HG02840 (cell line): ENCODE data around the gene TIMM17B.
A peak's percentile ranks its signal among the peaks of the same experiment; 100 is the strongest.

Source experiments
- ATAC-seq: cut with Tn5 transposase; IDR thresholded peaks from one replicate; pipeline ENCODE4 v1.9.1; 2021; ENCODE audit warnings: mild to moderate bottlenecking, moderate library complexity, moderate number of reproducible peaks; ENCODE audit not compliant: unreplicated experiment, low FRiP score

TIMM17B gene

GRCh38 chrX:48919360-48919841, 21.8 kb upstream of the TIMM17B start:
- ATAC-seq = peak; percentile 8

- peak; percentile 66 for ATAC-seq
Measured at GRCh38 chrX:48918643-48919340, 21.2 kb upstream of the TIMM17B start, which contains the start of gene PIM2. PIM2 (minus strand) TSS chrX:48919024; CDS start chrX:48918834, 190 bp downstream.

DNA sequence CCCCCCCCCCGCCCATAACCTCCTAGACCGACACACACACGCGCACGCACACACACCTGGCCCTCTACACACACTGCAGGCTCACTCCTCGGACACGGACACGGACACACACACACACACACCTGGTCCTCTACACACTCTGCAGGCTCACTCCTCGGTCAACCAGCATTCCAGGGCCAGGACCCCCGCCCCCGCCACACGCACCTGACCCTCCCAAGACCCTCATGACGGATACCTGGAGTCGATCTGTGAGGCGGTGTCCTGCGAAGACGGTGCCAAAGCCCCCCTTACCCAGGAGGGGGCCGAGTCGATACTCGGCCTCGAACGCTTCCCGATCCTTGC, 20.7 kb upstream of the TIMM17B start:
- ATAC-seq = no peak

- peak; percentile 34 for ATAC-seq
Measured at GRCh38 chrX:48917139-48918001, 19.8 kb upstream of the TIMM17B start.

GRCh38 chrX:48914593-48915493, 17.3 kb upstream of the TIMM17B start:
- no peak for ATAC-seq

DNA sequence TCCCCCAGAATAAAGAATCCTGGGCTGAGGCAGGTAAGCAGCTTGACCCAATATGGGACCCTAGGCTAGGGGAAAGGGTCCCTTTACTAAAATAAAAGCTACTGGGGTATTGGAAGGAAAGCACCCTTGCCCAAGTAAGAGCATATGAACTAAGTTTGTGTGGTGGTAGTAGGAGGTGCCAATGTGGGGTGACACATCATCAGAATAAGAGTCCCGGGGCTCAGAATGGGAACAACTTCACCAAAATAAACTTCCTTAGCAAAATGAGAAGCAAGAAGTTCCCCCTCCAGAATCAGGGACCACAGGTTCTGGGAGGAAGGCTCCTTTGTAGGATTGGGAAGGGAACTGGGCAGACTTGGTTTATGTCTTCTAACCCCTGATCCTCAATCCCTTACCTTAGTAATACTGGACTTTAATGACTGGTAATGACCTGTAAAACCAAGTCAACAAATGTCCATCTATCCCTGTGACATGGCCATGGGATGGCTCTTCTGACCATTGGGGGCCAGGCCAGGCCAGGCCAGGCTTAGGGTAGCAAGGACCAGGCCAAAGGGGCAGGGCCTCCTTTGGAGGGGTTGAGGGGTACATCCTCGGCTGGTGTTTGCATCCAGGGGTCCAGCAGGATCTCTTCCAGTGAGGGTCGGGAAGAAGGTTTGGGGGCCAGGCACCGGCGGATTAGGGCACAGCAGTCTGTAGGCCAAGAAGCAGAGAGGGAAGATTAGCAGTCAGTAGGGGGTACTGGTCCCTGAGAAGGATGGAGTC, 16.2 kb upstream of the TIMM17B start:
- no peak for ATAC-seq

GRCh38 chrX:48911412-48912182, 14.0 kb upstream of the TIMM17B start, which contains the start of gene SLC35A2:
SLC35A2 (minus strand) TSS chrX:48911646; CDS start chrX:48911636, 10 bp downstream.
- peak; percentile 55 for ATAC-seq

- no peak for ATAC-seq
Measured at GRCh38 chrX:48910926-48911411, 13.4 kb upstream of the TIMM17B start.

DNA sequence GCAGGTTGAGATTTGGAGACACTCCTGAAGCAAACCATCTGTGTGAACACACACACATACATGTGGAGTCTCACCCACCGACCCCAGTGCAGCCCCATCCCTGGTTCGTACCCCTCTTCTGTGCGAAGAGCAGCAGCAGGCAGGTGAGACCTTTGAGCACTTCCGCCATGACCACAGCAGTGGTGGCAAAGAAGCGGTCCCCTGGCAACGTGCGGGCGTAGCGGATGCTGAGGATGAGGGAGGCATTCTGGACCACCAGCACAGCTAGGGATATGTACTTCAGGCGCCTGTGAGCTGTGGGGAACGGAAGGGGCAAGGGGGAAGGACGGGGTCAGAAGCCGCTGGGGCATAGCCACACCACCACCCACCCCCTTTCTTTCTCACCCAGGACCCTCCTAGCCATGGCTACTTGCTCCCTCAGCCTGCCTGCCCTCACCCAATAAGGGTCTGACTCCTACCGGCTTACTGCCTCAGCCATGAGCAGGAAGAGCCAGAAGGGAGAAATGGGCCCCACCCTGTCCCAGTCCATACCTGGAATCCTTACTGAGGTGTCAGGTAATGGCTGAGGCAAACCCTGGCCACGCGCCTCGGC, 12.2 kb upstream of the TIMM17B start:
- no peak for ATAC-seq

DNA sequence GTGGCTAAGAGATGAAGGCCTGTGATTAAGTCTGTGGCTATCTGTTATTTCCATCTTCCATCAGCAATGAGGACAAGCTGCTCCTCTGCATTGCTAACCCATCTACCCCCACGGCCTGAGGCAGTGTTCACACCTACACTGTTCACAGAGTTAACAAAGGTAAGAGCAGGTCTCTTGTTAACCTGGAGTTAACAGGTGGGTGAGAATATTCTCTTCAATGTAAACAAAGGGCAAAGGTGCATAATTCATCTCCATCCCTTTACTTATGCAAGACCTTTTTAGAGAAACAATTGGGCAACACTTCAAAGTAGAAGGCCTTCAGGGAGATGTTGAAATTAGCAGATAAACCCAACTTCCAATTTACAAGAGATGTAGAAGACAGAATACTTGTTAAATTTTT, 11.0 kb upstream of the TIMM17B start:
- ATAC-seq = no peak

DNA sequence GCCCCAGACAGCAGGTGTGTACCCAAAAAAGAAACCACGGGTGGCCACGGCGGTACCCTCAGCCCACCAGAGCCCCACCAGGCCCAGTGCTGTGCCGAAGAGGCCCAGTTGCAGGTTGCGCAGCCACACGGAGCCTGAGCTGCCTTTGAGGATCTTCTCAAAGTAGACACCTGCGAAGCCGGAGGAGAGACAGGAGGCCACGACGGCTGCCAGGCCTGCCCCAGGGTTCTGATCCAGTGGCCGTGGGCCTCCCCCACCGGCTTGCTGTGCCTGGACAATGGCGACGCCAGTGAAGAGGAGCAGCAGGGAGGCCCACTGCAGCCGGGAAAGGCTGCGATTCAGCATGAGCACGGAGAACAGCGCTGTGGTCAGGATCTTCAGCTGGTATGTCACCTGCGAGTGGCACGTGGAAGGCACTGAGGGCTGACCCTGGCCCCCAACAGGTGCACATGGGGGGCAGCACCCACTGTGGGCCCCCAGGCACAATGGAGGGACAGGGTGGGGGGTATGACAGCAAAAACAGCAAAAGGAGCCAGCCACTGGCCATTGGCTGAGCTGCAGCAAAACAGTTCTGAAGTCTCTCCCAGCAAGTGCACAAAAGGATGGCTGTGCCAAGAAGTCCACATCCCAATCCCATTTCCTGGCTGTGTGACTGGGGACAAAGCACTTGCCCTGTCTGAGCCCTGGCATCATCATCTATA, 7.7 kb upstream of the TIMM17B start:
- ATAC-seq = no peak

- ATAC-seq = no peak
Measured at GRCh38 chrX:48904626-48905025, 7.1 kb upstream of the TIMM17B start.

DNA sequence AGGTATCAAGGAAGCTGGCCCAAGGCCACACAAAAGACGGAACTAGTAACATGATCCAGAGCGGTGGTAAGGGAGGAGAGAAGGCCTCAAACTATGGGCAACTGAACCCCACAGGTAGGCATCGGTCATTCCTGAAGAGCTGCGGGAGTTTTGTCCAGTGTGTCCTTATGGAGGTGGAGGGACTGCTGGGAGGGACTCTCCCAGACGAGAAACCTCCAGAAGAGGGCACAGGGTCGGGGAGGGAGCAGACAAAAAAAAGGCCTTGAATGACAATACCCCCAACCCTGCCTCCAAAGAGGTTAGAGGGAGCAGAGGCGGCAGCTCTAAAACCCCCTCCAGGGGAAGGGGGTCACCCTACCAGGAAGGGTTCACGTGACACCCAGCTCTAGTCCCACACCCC, 6.6 kb upstream of the TIMM17B start:
- no peak for ATAC-seq

- no peak for ATAC-seq
Measured at GRCh38 chrX:48903290-48903689, 5.7 kb upstream of the TIMM17B start.

DNA sequence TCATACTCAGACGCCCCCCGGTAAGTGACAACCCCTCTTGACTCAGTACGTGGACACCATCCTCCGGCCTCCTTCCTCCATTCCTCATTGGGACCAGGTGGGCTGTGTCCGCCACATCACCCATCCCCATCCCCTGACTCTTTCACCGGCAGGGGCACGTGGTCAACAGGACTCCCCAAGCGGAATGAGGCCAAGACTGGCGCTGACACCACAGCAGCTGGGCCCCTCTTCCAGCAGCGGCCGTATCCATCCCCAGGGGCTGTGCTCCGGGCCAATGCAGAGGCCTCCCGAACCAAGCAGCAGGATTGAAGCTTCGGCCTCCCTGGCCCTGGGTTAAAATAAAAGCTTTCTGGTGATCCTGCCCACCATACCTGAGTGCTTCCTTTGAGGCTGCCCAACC, 5.2 kb upstream of the TIMM17B start:
- no peak for ATAC-seq

GRCh38 chrX:48902135-48902534, 4.6 kb upstream of the TIMM17B start:
- no peak for ATAC-seq

- ATAC-seq = no peak
Measured at GRCh38 chrX:48901069-48901468, 3.5 kb upstream of the TIMM17B start.

GRCh38 chrX:48899078-48899410, 1.5 kb upstream of the TIMM17B start:
- ATAC-seq = no peak
